Neuronal stem cell (in vitro differentiated cells): ENCODE measurements around the gene PHLPP2.

Source experiments
- DNase-seq: peaks from one replicate; pipeline ENCODE4 v3.0.0-alpha.2; 2013; ENCODE audit warnings: low spot score
- H2AFZ ChIP-seq: one replicate; pipeline ENCODE4 v1.6.1; 2013; ENCODE audit warnings: mild to moderate bottlenecking, low read length, inconsistent platforms
- H2AK5ac ChIP-seq: 2 replicates; pipeline ENCODE4 v1.6.1; 2013; ENCODE audit warnings: low read depth, mild to moderate bottlenecking, inconsistent platforms, low read length, moderate library complexity, mixed read lengths
- H2BK120ac ChIP-seq: 2 replicates; pipeline ENCODE4 v1.6.1; 2013; ENCODE audit warnings: low read depth, mild to moderate bottlenecking, inconsistent platforms, low read length, moderate library complexity, mixed read lengths
- H2BK12ac ChIP-seq: one replicate; pipeline ENCODE4 v1.6.1; 2013; ENCODE audit warnings: low read length, inconsistent platforms
- H2BK15ac ChIP-seq: 2 replicates; pipeline ENCODE4 v1.6.1; 2013; ENCODE audit warnings: mild to moderate bottlenecking, low read length, inconsistent platforms, mixed read lengths
- H2BK5ac ChIP-seq: one replicate; pipeline ENCODE4 v1.6.1; 2013; ENCODE audit warnings: inconsistent platforms, mild to moderate bottlenecking, low read length, moderate library complexity
- H3K14ac ChIP-seq: one replicate; pipeline ENCODE4 v1.6.1; 2013; ENCODE audit warnings: low read length, inconsistent platforms
- H3K18ac ChIP-seq: 2 replicates; pipeline ENCODE4 v1.6.1; 2013; ENCODE audit warnings: low read length, inconsistent platforms
- H3K23ac ChIP-seq: 2 replicates; pipeline ENCODE4 v1.6.1; 2013; ENCODE audit warnings: low read depth, mild to moderate bottlenecking, mixed read lengths, low read length, inconsistent platforms; ENCODE audit not compliant: poor library complexity
- H3K27ac ChIP-seq: replicated peaks from 3 replicates; pipeline ENCODE4 v1.5.1; 2013; ENCODE audit warnings: low read length, inconsistent platforms
- H3K27me3 ChIP-seq, 3 experiments: 2 replicates each; pipeline ENCODE4 v1.6.1; 2013; ENCODE audit warnings: low read length in 3 of 3, mild to moderate bottlenecking in 2 of 3, inconsistent platforms in 1 of 3, low read depth in 1 of 3, mixed read lengths in 1 of 3, moderate library complexity in 1 of 3; ENCODE audit not compliant: control insufficient read depth in 3 of 3, insufficient read depth in 3 of 3
- H3K36me3 ChIP-seq, 2 donors: replicated peaks in 1 of 2; 2 replicates each; pipeline ENCODE4 v1.6.1; 2013; ENCODE audit warnings: low read length in 2 of 2; ENCODE audit not compliant: control insufficient read depth in 2 of 2, insufficient read depth in 2 of 2
- H3K4ac ChIP-seq: 2 replicates; pipeline ENCODE4 v1.6.1; 2013; ENCODE audit warnings: inconsistent platforms, mild to moderate bottlenecking, low read length, moderate library complexity
- H3K4me1 ChIP-seq, 2 donors: 1 replicate in 1 of 2; 2 replicates in 1 of 2; pipeline ENCODE4 v1.6.1; 2013; ENCODE audit warnings: low read length in 2 of 2, low read depth in 1 of 2; ENCODE audit not compliant: control insufficient read depth in 2 of 2, insufficient read depth in 1 of 2
- H3K4me2 ChIP-seq: one replicate; pipeline ENCODE4 v1.6.1; 2013; ENCODE audit warnings: mild to moderate bottlenecking, low read length, inconsistent platforms; ENCODE audit not compliant: insufficient read depth, poor library complexity, severe bottlenecking
- H3K4me3 ChIP-seq, 2 donors: 2 replicates each; pipeline ENCODE4 v1.5.1; 2013; ENCODE audit warnings: low read length in 2 of 2, mild to moderate bottlenecking in 2 of 2, inconsistent platforms in 1 of 2, moderate library complexity in 1 of 2
- H3K79me1 ChIP-seq: one replicate; pipeline ENCODE4 v1.6.1; 2013; ENCODE audit warnings: low read depth, mild to moderate bottlenecking, inconsistent platforms, low read length, moderate library complexity
- H3K9ac ChIP-seq: one replicate; pipeline ENCODE4 v1.6.1; 2013; ENCODE audit warnings: mild to moderate bottlenecking, low read depth, low read length, inconsistent platforms; ENCODE audit not compliant: poor library complexity
- H3K9me3 ChIP-seq, 2 donors: replicated peaks in 1 of 2; 2 replicates each; pipeline versions ENCODE3 to v1.6.1; 2013; ENCODE audit warnings: low read length in 2 of 2, mild to moderate bottlenecking in 2 of 2, inconsistent platforms in 1 of 2, low read depth in 1 of 2, mixed read lengths in 1 of 2, moderate library complexity in 1 of 2; ENCODE audit not compliant: control insufficient read depth in 2 of 2, insufficient read depth in 1 of 2
- H4K8ac ChIP-seq: one replicate; pipeline ENCODE4 v1.6.1; 2013; ENCODE audit warnings: low read depth, mild to moderate bottlenecking, inconsistent platforms, low read length, moderate library complexity
- H4K91ac ChIP-seq: one replicate; pipeline ENCODE4 v1.6.1; 2013; ENCODE audit warnings: low read length, low read depth, mild to moderate bottlenecking, inconsistent platforms; ENCODE audit not compliant: poor library complexity
- WGBS, 2 donors: extraction: QIAGEN DNeasy Blood & Tissue Kit; methylation state at CpG; one replicate each; pipeline ENCODE4 v1.1.7; 2013; ENCODE audit warnings: missing lambda C conversion rate in 2 of 2, mixed read lengths in 1 of 2; ENCODE audit not compliant: insufficient read length in 2 of 2, insufficient replicate concordance in 1 of 2; ENCODE audit errors: extremely low coverage in 2 of 2; 5-methylcytosine and 5-hydroxymethylcytosine counted together

PHLPP2 gene

DNA sequence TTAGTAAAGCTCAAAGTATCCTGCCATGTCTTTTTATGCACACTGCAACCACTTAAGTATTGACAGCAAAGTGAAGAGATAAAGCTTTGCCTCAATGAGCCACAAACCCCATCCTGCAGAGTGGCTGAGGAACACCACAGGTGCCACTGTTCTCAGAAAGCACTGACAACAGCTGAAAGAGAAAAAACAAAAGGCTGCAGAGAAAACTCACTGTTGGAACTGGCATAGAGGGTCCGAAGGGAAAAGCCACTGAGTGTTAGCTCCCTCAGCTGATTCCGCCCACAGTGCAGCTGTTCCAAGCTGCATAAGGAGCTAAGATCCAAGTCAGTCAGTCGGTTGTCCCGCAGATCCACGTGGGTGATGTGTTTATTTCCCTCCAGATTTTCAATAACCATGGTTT is 48.3 kb downstream of the PHLPP2 start:
- DNase-seq: no peak
- no peaks in the 10 kb centered on the region for H3K9me3 ChIP-seq
- no peak overlapping the region for H3K4me3 ChIP-seq
- no peak overlapping the region for H3K14ac ChIP-seq
- H2AK5ac ChIP-seq: no peak overlapping the region
- no peaks in the 10 kb centered on the region for H3K79me1 ChIP-seq
- H3K4ac ChIP-seq: no peak overlapping the region
- no peaks in the 10 kb centered on the region for H3K4me1 ChIP-seq
- H2BK15ac ChIP-seq: no peak overlapping the region
- H3K9ac ChIP-seq: no peak overlapping the region
- H4K8ac ChIP-seq: no peak overlapping the region
- peaks cover 10 to 94% of the 10 kb centered on the region in 2 donors for H3K36me3 ChIP-seq
- H2BK120ac ChIP-seq: no peak overlapping the region
- H3K4me2 ChIP-seq: no peak overlapping the region
- WGBS, 2 donors: no CpG with 5 or more reads among the region's 5 CpGs
- no peaks in the 10 kb centered on the region for H3K27me3 ChIP-seq
- no peak overlapping the region for H3K23ac ChIP-seq
- H2AFZ ChIP-seq: no peak overlapping the region
- H3K18ac ChIP-seq: no peak overlapping the region
- no peak overlapping the region for H3K27ac ChIP-seq
- no peak overlapping the region for H4K91ac ChIP-seq
- H2BK5ac ChIP-seq: no peak overlapping the region
- no peak overlapping the region for H2BK12ac ChIP-seq

DNA sequence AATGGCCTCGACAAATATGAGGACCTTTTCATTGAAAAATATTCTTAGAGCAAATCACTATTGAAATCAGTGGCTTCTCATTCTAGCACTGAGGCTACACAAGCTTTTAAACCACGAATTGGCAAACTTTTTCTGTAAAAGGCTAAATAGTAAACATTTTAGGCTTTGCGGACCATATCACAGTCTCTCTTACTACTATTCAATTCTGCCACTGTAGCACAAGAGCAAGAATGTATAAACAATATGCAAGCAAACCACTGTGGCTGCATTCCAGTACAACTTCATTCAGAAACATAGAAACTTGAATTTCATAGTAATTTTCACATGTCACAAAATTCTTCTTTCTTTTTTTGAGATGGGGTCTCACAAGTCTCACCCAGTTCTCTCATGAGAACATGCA is 49.1 kb downstream of the PHLPP2 start:
- H2BK120ac ChIP-seq: no peak overlapping the region
- no peak overlapping the region for H2AFZ ChIP-seq
- H3K27me3 ChIP-seq: no peaks in the 10 kb centered on the region
- no peak overlapping the region for H3K14ac ChIP-seq
- H3K23ac ChIP-seq: no peak overlapping the region
- no peaks in the 10 kb centered on the region for H3K4me1 ChIP-seq
- no peak overlapping the region for H2BK15ac ChIP-seq
- H3K9me3 ChIP-seq: no peaks in the 10 kb centered on the region
- no peak overlapping the region for H2BK5ac ChIP-seq
- H3K36me3 ChIP-seq: peaks cover 13 to 94% of the 10 kb centered on the region in 2 donors
- H4K91ac ChIP-seq: no peak overlapping the region
- H3K4me3 ChIP-seq: no peak overlapping the region
- no peaks in the 10 kb centered on the region for H3K79me1 ChIP-seq
- H4K8ac ChIP-seq: no peak overlapping the region
- no peak overlapping the region for H3K4ac ChIP-seq
- H2BK12ac ChIP-seq: no peak overlapping the region
- no peak overlapping the region for H3K9ac ChIP-seq
- H2AK5ac ChIP-seq: no peak overlapping the region
- WGBS, 2 donors: no CpG with 5 or more reads among the region's 3 CpGs
- H3K27ac ChIP-seq: no peak overlapping the region
- H3K18ac ChIP-seq: no peak overlapping the region
- no peak overlapping the region for H3K4me2 ChIP-seq
- no peak for DNase-seq

DNA sequence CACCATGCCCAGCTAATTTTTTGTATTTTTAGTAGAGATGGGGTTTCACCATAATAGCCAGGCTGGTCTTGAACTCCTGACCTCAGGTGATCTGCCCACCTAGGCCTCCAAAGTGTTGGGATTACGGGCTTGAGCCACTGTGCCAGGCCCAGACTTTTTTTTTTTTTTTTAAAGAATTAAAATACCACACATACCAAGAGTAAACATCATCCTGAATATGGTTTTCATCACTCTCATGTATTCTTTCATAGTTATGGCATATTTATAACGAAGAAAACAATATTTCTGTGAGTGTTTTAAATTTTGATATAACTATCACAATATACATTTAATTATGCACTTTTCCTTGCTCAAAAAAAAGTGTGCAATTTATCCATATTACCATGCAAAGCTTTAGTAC is 50.3 kb downstream of the PHLPP2 start:
- H3K27ac ChIP-seq: no peak overlapping the region
- H3K14ac ChIP-seq: no peak overlapping the region
- H3K23ac ChIP-seq: no peak overlapping the region
- H3K79me1 ChIP-seq: no peaks in the 10 kb centered on the region
- no peak overlapping the region for H2AFZ ChIP-seq
- no peak overlapping the region for H3K4me2 ChIP-seq
- no peak overlapping the region for H2BK15ac ChIP-seq
- DNase-seq: no peak
- H3K9me3 ChIP-seq: no peaks in the 10 kb centered on the region
- no peak overlapping the region for H4K91ac ChIP-seq
- H2BK120ac ChIP-seq: no peak overlapping the region
- WGBS, 2 donors: no CpG with 5 or more reads among the region's 2 CpGs
- H3K9ac ChIP-seq: no peak overlapping the region
- no peak overlapping the region for H2AK5ac ChIP-seq
- H3K4ac ChIP-seq: no peak overlapping the region
- H3K27me3 ChIP-seq: no peaks in the 10 kb centered on the region
- H3K4me3 ChIP-seq: no peak overlapping the region
- no peak overlapping the region for H4K8ac ChIP-seq
- no peak overlapping the region for H2BK12ac ChIP-seq
- no peaks in the 10 kb centered on the region for H3K4me1 ChIP-seq
- no peak overlapping the region for H3K18ac ChIP-seq
- H3K36me3 ChIP-seq: peaks cover 16 to 95% of the 10 kb centered on the region in 2 donors
- no peak overlapping the region for H2BK5ac ChIP-seq

DNA sequence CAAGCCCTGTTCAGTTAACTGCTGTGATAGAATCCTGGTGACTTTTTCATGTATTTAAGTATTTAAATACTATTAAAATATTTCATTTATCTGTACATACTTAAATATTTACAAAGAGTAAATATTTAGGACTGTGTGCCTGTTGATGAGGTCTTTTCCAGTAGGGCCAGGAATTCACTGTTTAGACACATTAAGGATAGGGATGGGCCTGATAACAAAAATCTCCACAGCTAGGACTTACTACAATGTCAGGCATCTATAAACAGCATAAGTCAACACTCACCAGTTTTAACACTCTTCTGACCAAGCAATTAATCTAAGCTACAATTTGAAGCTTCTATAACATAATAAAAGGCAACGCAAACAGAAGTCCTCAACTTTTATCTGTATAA is 50.9 kb downstream of the PHLPP2 start:
- H3K9me3 ChIP-seq: no peaks in the 10 kb centered on the region
- H2BK12ac ChIP-seq: no peak overlapping the region
- H4K8ac ChIP-seq: no peak overlapping the region
- H3K36me3 ChIP-seq: peaks cover 18 to 95% of the 10 kb centered on the region in 2 donors
- H3K27ac ChIP-seq: no peak overlapping the region
- H2AFZ ChIP-seq: no peak overlapping the region
- H4K91ac ChIP-seq: no peak overlapping the region
- no peak overlapping the region for H3K4me2 ChIP-seq
- H3K23ac ChIP-seq: no peak overlapping the region
- no peak overlapping the region for H2BK15ac ChIP-seq
- H3K79me1 ChIP-seq: no peaks in the 10 kb centered on the region
- H3K9ac ChIP-seq: no peak overlapping the region
- no peak overlapping the region for H2AK5ac ChIP-seq
- WGBS, 2 donors: no CpG with 5 or more reads among the region's 1 CpG
- H3K4me3 ChIP-seq: no peak overlapping the region
- H2BK5ac ChIP-seq: no peak overlapping the region
- no peak overlapping the region for H3K4ac ChIP-seq
- DNase-seq: no peak
- H3K27me3 ChIP-seq: no peaks in the 10 kb centered on the region
- no peak overlapping the region for H3K18ac ChIP-seq
- no peak overlapping the region for H3K14ac ChIP-seq
- H2BK120ac ChIP-seq: no peak overlapping the region
- H3K4me1 ChIP-seq: no peaks in the 10 kb centered on the region
